B cell (primary cell): ENCODE results near the gene UBXN7.

Experiments
- CTCF ChIP-seq: fragments of 200-600 bp; IDR thresholded peaks from one replicate; pipeline ENCODE4 v1.8.0; 2022; ENCODE audit warnings: antibody characterized with exemption, mild to moderate bottlenecking
- EZH2 ChIP-seq: IDR thresholded peaks from 2 replicates; pipeline ENCODE4 v1.6.1; 2012; ENCODE audit warnings: borderline replicate concordance, low read depth, mild to moderate bottlenecking, moderate library complexity, low read length; ENCODE audit not compliant: insufficient read depth, poor library complexity, severe bottlenecking

DNA sequence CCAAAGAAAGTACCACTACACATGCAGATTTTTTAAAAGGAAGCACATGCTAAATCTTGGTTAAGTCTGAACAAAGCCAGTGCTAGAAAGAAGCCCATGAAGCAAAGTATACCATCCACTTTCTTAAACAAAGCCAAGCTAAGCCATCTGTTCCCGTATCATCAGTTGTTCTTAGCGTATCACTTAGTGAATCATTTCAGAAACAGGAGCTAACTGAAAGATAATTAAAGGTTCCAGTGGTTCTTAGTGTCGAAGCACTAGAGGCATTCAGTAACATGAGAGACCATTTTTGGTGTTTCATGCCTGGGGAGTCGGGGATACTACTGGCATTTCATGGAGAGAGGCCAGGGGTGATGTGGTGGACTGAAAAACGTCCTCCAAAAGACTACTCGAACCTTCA, 12.8 kb downstream of the UBXN7 start:
- TF ChIP-seq CTCF = no peak
- no peak for TF ChIP-seq EZH2
